Adrenal gland (tissue), 5 donors: ENCODE results near the gene CEP164.

Experiments used
- POLR2A ChIP-seq, 2 donors: fragments of 450-650 bp; IDR thresholded peaks; one replicate each; pipeline ENCODE4 v1.6.1; 2017; ENCODE audit warnings: antibody characterized with exemption in 2 of 2, mild to moderate bottlenecking in 2 of 2, moderate library complexity in 1 of 2
- TF ChIP-seq, protein P1 (sequence below), 6 experiments: fragments of 450-650 bp in 4 of 6; fragments of 200-600 bp in 2 of 6; sonication (generic) in 1 of 6; IDR thresholded peaks; 1 replicate in 5 of 6; 2 replicates in 1 of 6; pipeline versions ENCODE4 v1.5.1 to v1.8.0; 2016 to 2021; ENCODE audit warnings: antibody characterized with exemption in 6 of 6, mild to moderate bottlenecking in 2 of 6, moderate library complexity in 1 of 6
- donor health status: DM: no; HTN: no; CAD: no.

DNA sequence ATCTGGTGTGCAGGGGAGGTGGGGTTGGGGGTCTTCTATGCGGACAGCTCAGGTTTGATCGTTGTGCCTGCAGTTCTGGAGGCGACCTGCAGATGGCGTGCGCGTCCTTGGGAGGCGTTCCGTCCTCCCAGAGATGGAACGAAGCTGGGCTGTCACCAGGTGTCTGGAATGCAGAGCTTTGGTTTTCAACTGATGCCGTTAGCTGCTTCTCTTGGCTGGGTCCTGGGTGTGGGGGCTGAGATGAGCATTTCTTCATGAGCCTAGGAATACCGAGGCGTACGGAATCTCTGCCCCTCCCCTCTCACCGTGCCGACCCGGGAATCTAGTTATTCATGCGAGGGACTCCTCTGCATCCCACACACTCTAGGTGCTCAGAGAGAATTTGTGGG lies 98.6 kb downstream of the CEP164 start:
- TF ChIP-seq, protein P1, sequence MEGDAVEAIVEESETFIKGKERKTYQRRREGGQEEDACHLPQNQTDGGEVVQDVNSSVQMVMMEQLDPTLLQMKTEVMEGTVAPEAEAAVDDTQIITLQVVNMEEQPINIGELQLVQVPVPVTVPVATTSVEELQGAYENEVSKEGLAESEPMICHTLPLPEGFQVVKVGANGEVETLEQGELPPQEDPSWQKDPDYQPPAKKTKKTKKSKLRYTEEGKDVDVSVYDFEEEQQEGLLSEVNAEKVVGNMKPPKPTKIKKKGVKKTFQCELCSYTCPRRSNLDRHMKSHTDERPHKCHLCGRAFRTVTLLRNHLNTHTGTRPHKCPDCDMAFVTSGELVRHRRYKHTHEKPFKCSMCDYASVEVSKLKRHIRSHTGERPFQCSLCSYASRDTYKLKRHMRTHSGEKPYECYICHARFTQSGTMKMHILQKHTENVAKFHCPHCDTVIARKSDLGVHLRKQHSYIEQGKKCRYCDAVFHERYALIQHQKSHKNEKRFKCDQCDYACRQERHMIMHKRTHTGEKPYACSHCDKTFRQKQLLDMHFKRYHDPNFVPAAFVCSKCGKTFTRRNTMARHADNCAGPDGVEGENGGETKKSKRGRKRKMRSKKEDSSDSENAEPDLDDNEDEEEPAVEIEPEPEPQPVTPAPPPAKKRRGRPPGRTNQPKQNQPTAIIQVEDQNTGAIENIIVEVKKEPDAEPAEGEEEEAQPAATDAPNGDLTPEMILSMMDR (IDR thresholded peaks at IDR 0.05), result peak; percentile 80 to 93 (median 90)
- TF ChIP-seq POLR2A (IDR thresholded peaks at IDR 0.05), result no peak
